Neuronal stem cell (in vitro differentiated cells): ENCODE data around the gene NRXN3.

ENCODE experiments used
- DNase-seq: peaks from one replicate; pipeline ENCODE4 v3.0.0-alpha.2; 2013; ENCODE audit warnings: low spot score
- H2AFZ ChIP-seq: one replicate; pipeline ENCODE4 v1.6.1; 2013; ENCODE audit warnings: mild to moderate bottlenecking, low read length, inconsistent platforms
- H2AK5ac ChIP-seq: 2 replicates; pipeline ENCODE4 v1.6.1; 2013; ENCODE audit warnings: low read depth, mild to moderate bottlenecking, inconsistent platforms, low read length, moderate library complexity, mixed read lengths
- H2BK120ac ChIP-seq: 2 replicates; pipeline ENCODE4 v1.6.1; 2013; ENCODE audit warnings: low read depth, mild to moderate bottlenecking, inconsistent platforms, low read length, moderate library complexity, mixed read lengths
- H2BK12ac ChIP-seq: one replicate; pipeline ENCODE4 v1.6.1; 2013; ENCODE audit warnings: low read length, inconsistent platforms
- H2BK15ac ChIP-seq: 2 replicates; pipeline ENCODE4 v1.6.1; 2013; ENCODE audit warnings: mild to moderate bottlenecking, low read length, inconsistent platforms, mixed read lengths
- H2BK5ac ChIP-seq: one replicate; pipeline ENCODE4 v1.6.1; 2013; ENCODE audit warnings: inconsistent platforms, mild to moderate bottlenecking, low read length, moderate library complexity
- H3K14ac ChIP-seq: one replicate; pipeline ENCODE4 v1.6.1; 2013; ENCODE audit warnings: low read length, inconsistent platforms
- H3K18ac ChIP-seq: 2 replicates; pipeline ENCODE4 v1.6.1; 2013; ENCODE audit warnings: low read length, inconsistent platforms
- H3K23ac ChIP-seq: 2 replicates; pipeline ENCODE4 v1.6.1; 2013; ENCODE audit warnings: low read depth, mild to moderate bottlenecking, mixed read lengths, low read length, inconsistent platforms; ENCODE audit not compliant: poor library complexity
- H3K27ac ChIP-seq: replicated peaks from 3 replicates; pipeline ENCODE4 v1.5.1; 2013; ENCODE audit warnings: low read length, inconsistent platforms
- H3K27me3 ChIP-seq, 3 experiments: 2 replicates each; pipeline ENCODE4 v1.6.1; 2013; ENCODE audit warnings: low read length in 3 of 3, mild to moderate bottlenecking in 2 of 3, inconsistent platforms in 1 of 3, low read depth in 1 of 3, mixed read lengths in 1 of 3, moderate library complexity in 1 of 3; ENCODE audit not compliant: control insufficient read depth in 3 of 3, insufficient read depth in 3 of 3
- H3K36me3 ChIP-seq, 2 donors: replicated peaks in 1 of 2; 2 replicates each; pipeline ENCODE4 v1.6.1; 2013; ENCODE audit warnings: low read length in 2 of 2; ENCODE audit not compliant: control insufficient read depth in 2 of 2, insufficient read depth in 2 of 2
- H3K4ac ChIP-seq: 2 replicates; pipeline ENCODE4 v1.6.1; 2013; ENCODE audit warnings: inconsistent platforms, mild to moderate bottlenecking, low read length, moderate library complexity
- H3K4me1 ChIP-seq, 2 donors: 1 replicate in 1 of 2; 2 replicates in 1 of 2; pipeline ENCODE4 v1.6.1; 2013; ENCODE audit warnings: low read length in 2 of 2, low read depth in 1 of 2; ENCODE audit not compliant: control insufficient read depth in 2 of 2, insufficient read depth in 1 of 2
- H3K4me2 ChIP-seq: one replicate; pipeline ENCODE4 v1.6.1; 2013; ENCODE audit warnings: mild to moderate bottlenecking, low read length, inconsistent platforms; ENCODE audit not compliant: insufficient read depth, poor library complexity, severe bottlenecking
- H3K4me3 ChIP-seq, 2 donors: 2 replicates each; pipeline ENCODE4 v1.5.1; 2013; ENCODE audit warnings: low read length in 2 of 2, mild to moderate bottlenecking in 2 of 2, inconsistent platforms in 1 of 2, moderate library complexity in 1 of 2
- H3K79me1 ChIP-seq: one replicate; pipeline ENCODE4 v1.6.1; 2013; ENCODE audit warnings: low read depth, mild to moderate bottlenecking, inconsistent platforms, low read length, moderate library complexity
- H3K9ac ChIP-seq: one replicate; pipeline ENCODE4 v1.6.1; 2013; ENCODE audit warnings: mild to moderate bottlenecking, low read depth, low read length, inconsistent platforms; ENCODE audit not compliant: poor library complexity
- H3K9me3 ChIP-seq, 2 donors: replicated peaks in 1 of 2; 2 replicates each; pipeline versions ENCODE3 to v1.6.1; 2013; ENCODE audit warnings: low read length in 2 of 2, mild to moderate bottlenecking in 2 of 2, inconsistent platforms in 1 of 2, low read depth in 1 of 2, mixed read lengths in 1 of 2, moderate library complexity in 1 of 2; ENCODE audit not compliant: control insufficient read depth in 2 of 2, insufficient read depth in 1 of 2
- H4K8ac ChIP-seq: one replicate; pipeline ENCODE4 v1.6.1; 2013; ENCODE audit warnings: low read depth, mild to moderate bottlenecking, inconsistent platforms, low read length, moderate library complexity
- H4K91ac ChIP-seq: one replicate; pipeline ENCODE4 v1.6.1; 2013; ENCODE audit warnings: low read length, low read depth, mild to moderate bottlenecking, inconsistent platforms; ENCODE audit not compliant: poor library complexity
- WGBS, 2 donors: extraction: QIAGEN DNeasy Blood & Tissue Kit; methylation state at CpG; one replicate each; pipeline ENCODE4 v1.1.7; 2013; ENCODE audit warnings: missing lambda C conversion rate in 2 of 2, mixed read lengths in 1 of 2; ENCODE audit not compliant: insufficient read length in 2 of 2, insufficient replicate concordance in 1 of 2; ENCODE audit errors: extremely low coverage in 2 of 2; 5-methylcytosine and 5-hydroxymethylcytosine counted together

Gene NRXN3

DNA sequence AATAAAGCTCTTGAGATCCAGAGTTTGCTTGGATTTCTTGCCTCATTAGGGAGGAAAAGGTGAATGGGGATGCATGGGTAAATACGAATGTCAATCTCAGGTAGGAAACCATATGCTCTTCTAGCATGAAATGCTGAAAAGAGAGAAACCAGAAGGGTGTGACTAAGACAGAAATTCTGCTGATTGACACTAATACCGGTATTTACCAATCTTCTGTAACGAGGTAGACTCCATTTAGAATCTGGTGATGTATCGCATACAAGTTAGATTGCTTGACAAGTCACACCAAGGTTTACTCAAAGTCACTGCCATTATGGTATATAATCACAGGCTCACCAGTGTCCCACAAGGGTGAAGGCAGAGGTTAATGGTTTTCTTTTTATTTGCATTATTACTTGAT lies 337.9 kb downstream of the NRXN3 start:
- Histone ChIP-seq H3K4ac (no peak overlapping the region), H3K27ac (no peak overlapping the region), H2BK15ac (no peak overlapping the region), H4K8ac (no peak overlapping the region), H2BK12ac (no peak overlapping the region), H2BK120ac (no peak overlapping the region), H3K4me3 (no peak overlapping the region), H3K9me3 (no peaks in the 10 kb centered on the region), H3K27me3 (no peaks in the 10 kb centered on the region), H4K91ac (no peak overlapping the region), H2AK5ac (no peak overlapping the region), H2BK5ac (no peak overlapping the region), H3K4me1 (no peaks in the 10 kb centered on the region), H3K4me2 (no peak overlapping the region), H3K79me1 (no peaks in the 10 kb centered on the region), H3K23ac (no peak overlapping the region), H3K9ac (no peak overlapping the region), H3K18ac (no peak overlapping the region), H3K36me3 (no peaks in the 10 kb centered on the region), H3K14ac (no peak overlapping the region), H2AFZ (no peak overlapping the region)
- WGBS, 2 donors = no CpG with 5 or more reads among the region's 4 CpGs
- DNase-seq = no peak

DNA sequence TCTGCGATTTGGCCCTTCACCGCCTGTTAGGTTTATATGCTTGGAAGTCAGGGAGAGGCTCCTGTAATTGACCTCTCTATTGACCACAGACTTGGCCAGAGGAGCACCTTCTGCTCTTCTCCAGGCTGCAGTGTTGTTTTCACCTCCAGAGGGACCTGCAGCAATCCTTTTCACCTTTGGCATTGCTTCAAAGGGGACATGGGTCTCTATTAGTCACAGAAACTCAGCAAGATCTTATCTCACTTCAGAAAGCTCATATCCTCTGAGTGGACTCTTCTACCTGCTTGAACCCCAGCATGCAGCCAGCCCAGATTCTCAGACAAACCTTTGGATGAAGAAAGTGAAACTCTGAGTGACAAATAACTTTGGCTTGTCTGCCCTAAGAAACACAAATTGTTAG lies 339.3 kb downstream of the NRXN3 start:
- Histone ChIP-seq H2AFZ (no peak overlapping the region), H2BK120ac (no peak overlapping the region), H3K27ac (no peak overlapping the region)

DNA sequence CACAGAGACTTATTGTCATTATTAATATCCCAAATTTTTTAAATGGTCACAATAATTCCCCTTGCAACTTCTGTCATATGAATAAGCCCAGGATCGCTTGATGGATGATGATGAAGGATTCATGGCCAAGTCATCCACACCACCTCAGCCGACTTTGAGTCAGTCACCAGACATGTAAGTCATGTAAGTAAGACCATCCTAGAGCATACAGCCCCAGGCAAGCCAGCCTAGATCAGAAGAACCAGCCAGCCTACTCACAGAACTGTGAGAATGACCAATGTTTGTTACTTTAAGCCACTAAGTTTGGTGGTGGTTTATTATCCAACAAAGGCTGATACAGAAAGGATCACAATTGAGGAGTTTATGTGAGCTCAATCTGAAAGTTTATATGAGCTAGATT lies 341.8 kb downstream of the NRXN3 start:
- no peak overlapping the region for H2AK5ac ChIP-seq
- no peak overlapping the region for H4K91ac ChIP-seq
- DNase-seq = no peak
- no peaks in the 10 kb centered on the region for H3K79me1 ChIP-seq
- H3K36me3 ChIP-seq = no peaks in the 10 kb centered on the region
- H2BK5ac ChIP-seq = no peak overlapping the region
- no peak overlapping the region for H3K27ac ChIP-seq
- no peak overlapping the region for H3K23ac ChIP-seq
- H3K14ac ChIP-seq = no peak overlapping the region
- no peaks in the 10 kb centered on the region for H3K4me1 ChIP-seq
- H2AFZ ChIP-seq = no peak overlapping the region
- no peaks in the 10 kb centered on the region for H3K9me3 ChIP-seq
- no CpG with 5 or more reads among the region's 2 CpGs for WGBS, 2 donors
- H3K18ac ChIP-seq = no peak overlapping the region
- no peak overlapping the region for H3K4me2 ChIP-seq
- H2BK12ac ChIP-seq = no peak overlapping the region
- H3K9ac ChIP-seq = no peak overlapping the region
- no peak overlapping the region for H2BK15ac ChIP-seq
- no peak overlapping the region for H4K8ac ChIP-seq
- no peaks in the 10 kb centered on the region for H3K27me3 ChIP-seq
- no peak overlapping the region for H2BK120ac ChIP-seq
- H3K4me3 ChIP-seq = no peak overlapping the region
- H3K4ac ChIP-seq = no peak overlapping the region

More for the DNA sequence above, 339.3 kb downstream of the NRXN3 start:
- WGBS, 2 donors = no CpG with 5 or more reads among the region's 2 CpGs
- no peak overlapping the region for H2AK5ac ChIP-seq
- no peak overlapping the region for H3K9ac ChIP-seq
- H3K4ac ChIP-seq = no peak overlapping the region
- H4K8ac ChIP-seq = no peak overlapping the region
- no peak overlapping the region for H3K23ac ChIP-seq
- no peak overlapping the region for H2BK5ac ChIP-seq
- no peak overlapping the region for H4K91ac ChIP-seq
- H2BK15ac ChIP-seq = no peak overlapping the region
- no peaks in the 10 kb centered on the region for H3K79me1 ChIP-seq
- no peak overlapping the region for H3K4me3 ChIP-seq
- H3K36me3 ChIP-seq = no peaks in the 10 kb centered on the region
- DNase-seq = no peak
- no peak overlapping the region for H2BK12ac ChIP-seq
- no peak overlapping the region for H3K18ac ChIP-seq
- H3K4me1 ChIP-seq = no peaks in the 10 kb centered on the region
- no peak overlapping the region for H3K4me2 ChIP-seq
- H3K14ac ChIP-seq = no peak overlapping the region
- H3K27me3 ChIP-seq = no peaks in the 10 kb centered on the region
- no peaks in the 10 kb centered on the region for H3K9me3 ChIP-seq

DNA sequence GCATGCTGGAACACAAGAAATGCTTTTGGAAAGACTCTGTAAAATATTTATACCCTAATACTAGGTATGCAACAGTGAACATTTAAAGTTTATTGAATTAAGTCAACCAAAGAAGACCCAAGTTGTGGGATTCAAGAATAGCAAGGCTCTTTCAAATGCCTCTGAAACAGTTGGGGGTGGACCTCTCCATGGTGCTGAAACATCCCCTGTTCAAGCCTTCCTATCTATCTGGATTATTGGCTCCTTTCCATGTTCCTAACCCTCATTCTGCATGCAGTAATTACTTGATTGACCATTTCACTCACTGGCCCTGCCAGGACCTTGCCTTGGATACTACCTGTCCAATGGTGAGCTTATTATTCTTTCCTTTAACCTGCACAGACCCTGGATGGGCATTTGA lies 349.7 kb downstream of the NRXN3 start:
- Histone ChIP-seq H2BK12ac (no peak overlapping the region), H3K4me2 (no peak overlapping the region), H3K14ac (no peak overlapping the region), H2BK120ac (no peak overlapping the region), H3K27ac (no peak overlapping the region), H4K8ac (no peak overlapping the region), H3K4me3 (no peak overlapping the region), H3K18ac (no peak overlapping the region), H2AFZ (no peak overlapping the region), H4K91ac (no peak overlapping the region), H3K27me3 (no peaks in the 10 kb centered on the region), H3K23ac (no peak overlapping the region), H3K4me1 (no peaks in the 10 kb centered on the region), H2BK5ac (no peak overlapping the region), H2BK15ac (no peak overlapping the region), H3K4ac (no peak overlapping the region), H3K79me1 (no peaks in the 10 kb centered on the region), H3K9me3 (no peaks in the 10 kb centered on the region), H3K36me3 (no peaks in the 10 kb centered on the region), H3K9ac (no peak overlapping the region), H2AK5ac (no peak overlapping the region)
- DNase-seq = peak; percentile 72
